Measurements from ENCODE around the gene VIL1.

- TF ChIP-seq ZFP3 (CRISPR knock-in tag; IDR thresholded peaks at IDR 0.05) (no peak), ISL1 (CRISPR knock-in tag; IDR thresholded peaks at IDR 0.05) (no peak)
Measured at GRCh38 chr2:218427741-218428140, 8.8 kb downstream of the VIL1 start.
